Thyroid gland (tissue), 4 donors: ENCODE results near the gene TSPAN9. TPM values are rescaled to one million over a fixed set of nuclear protein-coding genes. Genes with fewer than 3 reads are reported as not detected.

Source experiments
- DNase-seq, 2 donors: peaks; one replicate each; pipeline ENCODE4 v3.0.0-alpha.2; 2019
- H3K27ac ChIP-seq, 3 donors: fragments of 200-600 bp; sonication (generic); 1 replicate in 2 of 3; 2 replicates in 1 of 3; pipeline ENCODE4 v1.5.1; 2016 to 2019; ENCODE audit warnings: mild to moderate bottlenecking in 1 of 3, moderate library complexity in 1 of 3
- H3K27me3 ChIP-seq: fragments of 200-600 bp; sonication (generic); one replicate; pipeline ENCODE4 v1.5.1; 2019
- H3K36me3 ChIP-seq, 2 donors: fragments of 200-600 bp; sonication (generic); one replicate each; pipeline ENCODE4 v1.5.1; 2016 to 2019
- H3K4me1 ChIP-seq, 2 donors: fragments of 200-600 bp; sonication (generic); one replicate each; pipeline ENCODE4 v1.5.1; 2017 to 2019
- H3K4me3 ChIP-seq, 3 donors: fragments of 200-600 bp; sonication (generic); replicated peaks in 1 of 3; 1 replicate in 2 of 3; 2 replicates in 1 of 3; pipeline ENCODE4 v1.5.1; 2016; ENCODE audit warnings: mild to moderate bottlenecking in 1 of 3
- H3K9me3 ChIP-seq: fragments of 200-600 bp; sonication (generic); one replicate; pipeline ENCODE4 v1.5.1; 2017
- POLR2A ChIP-seq, 2 donors: fragments of 450-650 bp; IDR thresholded peaks; one replicate each; pipeline ENCODE4 v1.6.1; 2017; ENCODE audit warnings: antibody characterized with exemption in 2 of 2, mild to moderate bottlenecking in 2 of 2, moderate library complexity in 1 of 2
- WGBS, 2 donors: methylation state at CpG; one replicate each; pipeline ENCODE4 v1.1.5; 2017; 5-methylcytosine and 5-hydroxymethylcytosine counted together
- intact Hi-C: fragments of 100-400 bp; cut with DNase I; formaldehyde crosslinking; loops from one replicate; pipeline ENCODE4 v1.15.1; 2023
- total RNA-seq, 4 donors: library from RNA; depleted of rRNA; stranded (reverse); fragments of >200 nt; gene quantifications; one replicate each; pipeline ENCODE4 v1.2.3, GENCODE V29; 2016
- TF ChIP-seq, protein P1 (sequence below), 6 experiments: fragments of 200-600 bp in 3 of 6; fragments of 450-650 bp in 3 of 6; sonication (generic) in 3 of 6; IDR thresholded peaks; one replicate each; pipeline ENCODE4 v1.5.1; 2016 to 2019; ENCODE audit warnings: antibody characterized with exemption in 6 of 6, mild to moderate bottlenecking in 2 of 6, inconsistent platforms in 1 of 6, moderate library complexity in 1 of 6

TSPAN9 gene
- total RNA-seq, 4 donors from 2014 or later: 26.9 to 47.5 (median 33.2) TPM

DNA sequence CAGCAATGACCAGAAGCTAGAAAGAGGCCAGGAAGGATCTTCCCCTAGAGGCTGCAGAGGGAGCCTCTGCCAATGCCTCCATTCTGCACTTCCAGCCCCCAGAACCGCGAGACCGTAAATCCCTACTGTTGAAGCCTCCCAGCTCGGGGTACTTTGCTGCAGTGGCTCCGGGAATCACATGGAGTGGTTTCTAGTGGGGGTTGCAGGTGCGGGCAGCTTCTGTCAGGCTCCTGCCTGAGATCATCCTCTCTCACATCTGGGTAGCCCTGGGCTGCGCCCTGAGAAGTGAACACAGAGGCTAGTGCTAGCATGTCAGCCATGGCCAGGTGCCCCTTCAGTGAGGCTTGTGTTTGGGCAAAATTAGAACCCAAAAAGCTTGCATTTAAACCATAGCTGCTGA lies 67.3 kb downstream of the TSPAN9 start:
- Histone ChIP-seq H3K9me3 (no peaks in the 10 kb centered on the region), H3K36me3 (no peaks in the 10 kb centered on the region), H3K4me1 (peaks cover 6 to 13% of the 10 kb centered on the region in 2 donors), H3K4me3 (no peak overlapping the region), H3K27me3 (no peaks in the 10 kb centered on the region), H3K27ac (no peak overlapping the region)
- TF ChIP-seq, protein P1, sequence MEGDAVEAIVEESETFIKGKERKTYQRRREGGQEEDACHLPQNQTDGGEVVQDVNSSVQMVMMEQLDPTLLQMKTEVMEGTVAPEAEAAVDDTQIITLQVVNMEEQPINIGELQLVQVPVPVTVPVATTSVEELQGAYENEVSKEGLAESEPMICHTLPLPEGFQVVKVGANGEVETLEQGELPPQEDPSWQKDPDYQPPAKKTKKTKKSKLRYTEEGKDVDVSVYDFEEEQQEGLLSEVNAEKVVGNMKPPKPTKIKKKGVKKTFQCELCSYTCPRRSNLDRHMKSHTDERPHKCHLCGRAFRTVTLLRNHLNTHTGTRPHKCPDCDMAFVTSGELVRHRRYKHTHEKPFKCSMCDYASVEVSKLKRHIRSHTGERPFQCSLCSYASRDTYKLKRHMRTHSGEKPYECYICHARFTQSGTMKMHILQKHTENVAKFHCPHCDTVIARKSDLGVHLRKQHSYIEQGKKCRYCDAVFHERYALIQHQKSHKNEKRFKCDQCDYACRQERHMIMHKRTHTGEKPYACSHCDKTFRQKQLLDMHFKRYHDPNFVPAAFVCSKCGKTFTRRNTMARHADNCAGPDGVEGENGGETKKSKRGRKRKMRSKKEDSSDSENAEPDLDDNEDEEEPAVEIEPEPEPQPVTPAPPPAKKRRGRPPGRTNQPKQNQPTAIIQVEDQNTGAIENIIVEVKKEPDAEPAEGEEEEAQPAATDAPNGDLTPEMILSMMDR (IDR thresholded peaks at IDR 0.05): no peak
- TF ChIP-seq POLR2A (IDR thresholded peaks at IDR 0.05): no peak
- 88 to 94% methylated on average over 5 to 7 of the region's 7 CpGs for WGBS, 2 donors
- intact Hi-C loops: no loop called here
- no peak for DNase-seq

DNA sequence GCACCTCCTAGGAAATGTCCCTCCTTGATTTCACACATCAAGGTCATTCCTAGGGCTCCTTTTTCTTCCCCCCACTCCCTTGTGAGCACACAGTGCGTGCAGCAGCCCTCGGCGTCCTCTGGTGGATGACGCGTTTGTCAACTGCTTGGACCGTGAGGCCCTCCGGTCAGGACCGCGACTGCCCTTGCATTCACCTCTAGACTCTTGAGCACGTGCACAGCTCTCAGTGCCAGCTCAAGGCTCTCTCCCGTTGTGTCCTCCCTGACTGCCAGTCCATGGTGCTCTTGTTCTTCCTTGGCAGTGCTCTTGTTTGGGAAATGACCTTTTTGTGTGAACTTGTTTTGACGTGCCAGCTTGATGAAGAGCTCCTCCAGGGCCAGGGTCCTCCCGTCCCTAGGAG lies 67.9 kb downstream of the TSPAN9 start:
- Histone ChIP-seq H3K4me3 (no peak overlapping the region), H3K4me1 (peaks cover 6 to 13% of the 10 kb centered on the region in 2 donors), H3K9me3 (no peaks in the 10 kb centered on the region), H3K36me3 (no peaks in the 10 kb centered on the region), H3K27me3 (no peaks in the 10 kb centered on the region), H3K27ac (no peak overlapping the region)
- no peak for TF ChIP-seq POLR2A (IDR thresholded peaks at IDR 0.05)
- TF ChIP-seq, protein P1 (IDR thresholded peaks at IDR 0.05): no peak
- peak; percentile 58 to 71 for DNase-seq
- intact Hi-C loops: no loop called here
- 42 to 45% methylated on average over 11 to 13 of the region's 13 CpGs for WGBS, 2 donors

DNA sequence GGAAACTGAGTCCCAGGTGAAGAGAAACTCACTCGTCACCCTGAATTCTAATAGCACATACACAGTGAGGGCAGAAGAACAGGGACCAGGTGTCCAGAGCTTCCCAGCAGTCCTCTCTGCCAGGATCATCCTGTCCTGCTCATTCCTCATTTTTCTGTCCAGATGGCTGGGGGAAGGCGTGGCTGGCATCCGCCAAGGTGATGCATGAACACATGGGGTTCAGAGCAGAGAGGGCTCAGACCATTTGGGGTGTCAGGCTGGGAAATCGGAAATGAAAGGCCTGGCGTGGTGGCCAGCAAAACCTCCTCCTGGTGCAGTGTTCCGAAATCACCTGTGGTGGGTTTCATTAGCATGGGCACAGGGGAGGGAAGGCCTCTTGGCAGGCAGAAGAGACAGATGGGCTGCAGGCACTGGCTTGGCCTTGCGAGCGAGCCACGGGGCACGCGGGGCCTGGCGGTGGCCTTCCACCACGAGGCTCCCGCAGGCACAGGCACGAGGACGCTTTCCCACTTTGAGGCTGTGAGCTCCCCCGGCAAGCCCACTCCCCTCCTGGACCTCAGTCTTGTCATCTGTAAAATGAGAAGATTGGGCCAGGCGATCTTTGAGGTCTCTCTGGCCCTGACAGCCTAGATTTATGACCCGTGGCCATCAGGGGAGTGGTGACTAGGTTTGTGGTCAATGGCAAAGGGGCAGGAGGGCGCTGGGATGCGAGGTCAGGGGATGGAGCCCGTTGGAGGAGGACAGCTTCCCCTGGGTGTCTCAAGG lies 68.5 kb downstream of the TSPAN9 start:
- DNase-seq: no peak
- no peaks in the 10 kb centered on the region for H3K27me3 ChIP-seq
- TF ChIP-seq, protein P1 (IDR thresholded peaks at IDR 0.05): no peak
- no peak for TF ChIP-seq POLR2A (IDR thresholded peaks at IDR 0.05)
- no peak overlapping the region for H3K27ac ChIP-seq
- H3K4me3 ChIP-seq: no peak overlapping the region
- H3K36me3 ChIP-seq: no peaks in the 10 kb centered on the region
- no peaks in the 10 kb centered on the region for H3K9me3 ChIP-seq
- intact Hi-C loops: no loop called here
- H3K4me1 ChIP-seq: peaks cover 6 to 19% of the 10 kb centered on the region in 2 donors
- 91 to 95% methylated on average over 15 to 20 of the region's 22 CpGs for WGBS, 2 donors

DNA sequence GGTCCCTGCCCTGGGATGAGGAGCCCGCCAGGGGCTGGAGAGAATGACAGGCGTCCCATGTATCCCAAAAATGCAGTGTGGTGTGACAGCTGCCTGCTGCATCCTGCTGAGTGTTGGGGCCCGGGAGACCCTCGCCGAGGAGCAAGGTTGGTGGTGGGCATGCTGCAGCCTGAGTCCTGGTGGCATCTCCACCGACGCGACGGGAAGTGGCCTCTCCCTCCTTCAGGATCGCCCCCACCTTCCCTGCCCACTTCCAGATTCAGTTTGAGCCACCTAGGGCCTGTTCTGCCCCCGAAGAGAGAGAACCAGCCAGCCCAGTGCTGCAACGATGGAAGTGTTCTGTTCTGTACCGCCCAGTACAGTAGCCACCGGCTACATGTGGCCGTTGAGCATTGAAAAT lies 70.1 kb downstream of the TSPAN9 start:
- Histone ChIP-seq H3K4me1 (peaks cover 14 to 34% of the 10 kb centered on the region in 2 donors), H3K27ac (no peak overlapping the region), H3K9me3 (no peaks in the 10 kb centered on the region), H3K4me3 (no peak overlapping the region), H3K27me3 (no peaks in the 10 kb centered on the region), H3K36me3 (no peaks in the 10 kb centered on the region)
- TF ChIP-seq, protein P1 (IDR thresholded peaks at IDR 0.05): no peak
- no peak for TF ChIP-seq POLR2A (IDR thresholded peaks at IDR 0.05)
- intact Hi-C loops: no loop called here
- WGBS, 2 donors: 89 to 95% methylated on average over 9 to 15 of the region's 15 CpGs
- no peak for DNase-seq

DNA sequence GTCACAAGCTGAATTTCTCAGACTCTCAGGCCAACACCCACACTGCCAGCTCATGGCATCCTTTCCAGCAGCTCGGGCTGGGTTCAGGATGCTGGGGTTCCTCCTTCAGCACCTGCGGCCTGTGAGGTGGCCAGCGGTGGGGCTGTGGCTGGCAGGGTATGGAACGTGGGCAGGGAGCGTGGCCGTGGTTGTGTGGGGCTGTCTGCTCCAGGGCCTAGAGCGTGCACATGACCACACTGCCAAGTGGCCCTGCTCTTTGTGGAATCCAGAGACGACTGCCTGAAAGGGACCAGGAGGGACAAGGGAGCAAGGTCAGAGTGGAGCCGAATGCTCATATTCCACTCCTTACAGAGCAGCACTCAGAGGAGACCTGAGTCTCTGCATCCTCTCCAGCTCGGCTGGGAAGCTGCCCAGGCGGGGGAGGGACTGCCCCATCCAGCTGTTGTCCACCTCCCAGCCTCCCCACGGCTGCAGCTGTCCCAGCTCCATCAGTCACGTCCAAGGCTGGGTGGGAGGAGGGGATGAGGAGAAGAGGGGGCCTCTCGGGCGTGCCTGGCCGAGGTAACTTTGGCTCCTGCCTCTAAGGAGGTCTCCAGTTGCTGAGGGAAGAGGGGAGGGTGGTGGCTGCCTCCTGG lies 71.3 kb downstream of the TSPAN9 start:
- Histone ChIP-seq H3K27me3 (no peaks in the 10 kb centered on the region), H3K36me3 (no peaks in the 10 kb centered on the region), H3K27ac (no peak overlapping the region), H3K9me3 (no peaks in the 10 kb centered on the region), H3K4me3 (no peak overlapping the region), H3K4me1 (peaks cover 16 to 41% of the 10 kb centered on the region in 2 donors)
- DNase-seq: no peak
- intact Hi-C loops: no loop called here
- 79% methylated on average over 9 to 11 of the region's 16 CpGs for whole genome bisulfite sequencing, 2 donors
- TF ChIP-seq POLR2A (IDR thresholded peaks at IDR 0.05): no peak
- TF ChIP-seq, protein P1 (IDR thresholded peaks at IDR 0.05): no peak
